Aorta (tissue), 5 donors: ENCODE data around the gene ATP6V0D1. TPM values are rescaled to one million over a fixed set of nuclear protein-coding genes. Genes with fewer than 3 reads are reported as not detected.
A peak's percentile ranks its signal among the peaks of the same experiment; 100 is the strongest.

ENCODE experiments used
- ATAC-seq: fragments of 200-7000 bp; cut with Tn5 transposase; one replicate; pipeline ENCODE4 v1.9.1; 2022; ENCODE audit warnings: moderate library complexity; ENCODE audit not compliant: low FRiP score
- DNase-seq, 2 donors: peaks; one replicate each; pipeline ENCODE4 v3.0.0-alpha.2; 2020
- H3K27ac ChIP-seq, 2 donors: one replicate each; pipeline ENCODE4 v1.5.1; 2013; ENCODE audit warnings: low read length in 2 of 2, mild to moderate bottlenecking in 2 of 2, moderate library complexity in 2 of 2, control low read depth in 1 of 2, inconsistent platforms in 1 of 2, low read depth in 1 of 2
- H3K27me3 ChIP-seq, 2 donors: one replicate each; pipeline ENCODE4 v1.6.1; 2013; ENCODE audit warnings: control low read depth in 1 of 2, low read length in 1 of 2, mild to moderate bottlenecking in 1 of 2, moderate library complexity in 1 of 2; ENCODE audit not compliant: insufficient read depth in 2 of 2, control insufficient read depth in 1 of 2
- H3K36me3 ChIP-seq, 2 donors: one replicate each; pipeline ENCODE4 v1.6.1; 2013; ENCODE audit warnings: control low read depth in 1 of 2, low read length in 1 of 2, mild to moderate bottlenecking in 1 of 2; ENCODE audit not compliant: insufficient read depth in 2 of 2, control insufficient read depth in 1 of 2
- H3K4me1 ChIP-seq, 2 donors: one replicate each; pipeline ENCODE4 v1.6.1; 2013; ENCODE audit warnings: low read length in 2 of 2, control low read depth in 1 of 2, mild to moderate bottlenecking in 1 of 2, moderate library complexity in 1 of 2; ENCODE audit not compliant: insufficient read depth in 2 of 2, control insufficient read depth in 1 of 2
- H3K4me3 ChIP-seq, 2 donors: one replicate each; pipeline ENCODE4 v1.5.1; 2013; ENCODE audit warnings: low read length in 2 of 2, control low read depth in 1 of 2, mild to moderate bottlenecking in 1 of 2
- H3K9me3 ChIP-seq: one replicate; pipeline ENCODE4 v1.6.1; 2013; ENCODE audit warnings: mild to moderate bottlenecking, low read length; ENCODE audit not compliant: control insufficient read depth
- WGBS, 2 donors: extraction: QIAGEN DNeasy Blood & Tissue Kit; methylation state at CpG; one replicate each; pipeline ENCODE4 v1.1.7; 2013; 5-methylcytosine and 5-hydroxymethylcytosine counted together
- intact Hi-C, 2 donors: fragments of 100-400 bp; cut with DNase I; formaldehyde crosslinking; loops; one replicate each; pipeline versions ENCODE4 v1.14.2 to v1.15.0; 2022
- polyA plus RNA-seq, 2 donors: library from polyadenylated mRNA; stranded (reverse); fragments of 200-250 nt; gene quantifications; one replicate each; pipeline ENCODE4 v1.2.3, GENCODE V29; 2013
- total RNA-seq, 2 donors: library from RNA; stranded (reverse); fragmentation: NEBNext Ultra II Directional; extraction: Animal tissue kit (Norgen Biotek cat#: 25700); gene quantifications; one replicate each; pipeline ENCODE4 v1.2.1, GENCODE V29; 2021
- donor health status: healthy with polysubstance abuse.
- donor health status: Bipolar disorder and iron deficiency.
- donor health status: DM: no; HTN: no; CAD: no.
- donor health status: DM: no; HTN: no; CAD: no.
- donor health status: DM: yes; HTN: yes; CAD: no.

The ATP6V0D1 gene
- total and polyA plus RNA-seq, 4 donors, result 52.0 to 88.0 (median 60.3) TPM

DNA sequence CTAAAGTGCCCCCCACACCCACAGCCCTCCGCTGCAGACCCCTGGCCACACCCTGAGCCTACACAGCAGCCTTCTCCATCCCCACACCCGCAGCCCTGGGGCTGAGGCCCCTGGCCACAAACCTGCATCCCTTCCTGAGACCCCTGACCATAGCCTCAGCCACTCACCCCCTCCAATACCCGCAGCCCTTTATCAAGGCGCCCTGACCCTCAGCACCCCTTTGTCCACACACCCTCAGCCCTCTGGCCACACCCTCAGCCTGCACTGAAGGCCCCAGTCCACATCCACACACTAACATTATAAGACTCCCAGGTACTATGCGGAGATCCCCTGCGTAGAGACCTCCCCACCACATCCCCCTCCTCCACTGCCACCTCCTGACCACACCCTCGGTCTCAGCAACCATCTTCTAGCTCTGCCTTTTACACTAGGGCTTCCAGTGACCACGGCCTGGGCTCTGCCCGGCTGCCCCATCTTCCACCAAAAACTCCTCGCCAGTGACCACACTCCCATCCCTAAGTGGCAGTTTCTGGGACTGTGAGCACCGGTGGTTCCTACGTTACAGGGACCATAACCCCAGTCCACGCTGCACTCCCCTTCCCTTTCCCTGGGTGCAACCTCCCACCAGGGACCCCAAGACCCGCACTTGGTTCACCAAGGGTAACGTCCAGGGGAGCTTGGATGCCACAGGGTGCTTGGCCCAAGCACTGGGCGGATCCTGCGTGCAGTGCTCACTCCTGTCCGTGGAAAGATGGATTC lies 88.5 kb downstream of the ATP6V0D1 start:
- no peaks in the 10 kb centered on the region for H3K4me1 ChIP-seq
- DNase-seq, result peak in 1 of 2 donors; percentile 67

DNA sequence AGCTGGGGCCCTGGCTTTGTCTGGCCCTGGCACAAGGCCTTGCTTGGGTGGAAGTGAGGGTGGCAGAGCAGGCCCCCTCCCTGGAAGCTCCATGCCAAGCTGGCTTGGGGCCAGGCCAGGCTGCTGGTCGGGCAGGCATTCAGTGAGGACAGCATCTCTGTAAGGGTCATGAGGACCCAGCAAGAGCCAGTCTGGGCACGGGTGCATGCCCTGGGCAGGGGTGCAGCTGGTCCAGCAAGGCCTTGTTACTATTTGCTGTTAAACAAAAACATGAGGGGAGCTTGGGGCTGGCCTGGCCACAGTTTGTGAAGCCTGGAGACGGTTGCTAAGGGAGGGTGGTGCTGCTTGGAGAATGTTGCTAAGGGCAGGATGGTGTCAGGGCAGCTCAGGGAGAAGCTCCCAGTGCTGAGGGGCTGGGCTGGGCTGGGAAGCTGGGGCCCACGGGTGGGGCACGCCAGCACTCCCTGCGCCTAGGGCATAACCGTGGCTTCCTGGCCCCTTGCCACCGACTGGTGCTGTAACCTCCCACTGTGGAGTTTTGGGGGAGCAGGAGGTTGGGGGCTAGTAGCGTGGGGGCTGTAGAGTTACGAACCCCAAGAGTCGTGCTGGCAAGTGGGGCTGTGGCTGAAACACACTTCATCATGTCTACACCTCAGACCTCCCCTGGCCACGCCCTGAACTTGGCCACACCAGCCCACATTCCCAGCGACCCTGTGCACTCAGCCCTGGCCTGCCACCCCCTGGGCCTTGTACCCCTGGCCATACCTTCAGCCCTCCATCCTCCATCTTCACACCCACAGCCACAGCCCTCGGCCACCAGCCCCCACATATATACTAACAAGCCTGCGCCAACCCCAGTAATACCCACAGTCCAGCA lies 89.3 kb downstream of the ATP6V0D1 start:
- ATAC-seq (no peak), DNase-seq (no peak)
- 74% methylated on average over 12 to 15 of the region's 15 CpGs for WGBS, 2 donors
- H3K4me1 ChIP-seq, result no peaks in the 10 kb centered on the region
- no peaks in the 10 kb centered on the region for H3K36me3 ChIP-seq
- intact Hi-C loops, result no loop called here
- H3K4me3 ChIP-seq, result no peak overlapping the region
- H3K27ac ChIP-seq, result no peak overlapping the region
- no peaks in the 10 kb centered on the region for H3K9me3 ChIP-seq
- no peaks in the 10 kb centered on the region for H3K27me3 ChIP-seq

More for the DNA sequence above, 88.5 kb downstream of the ATP6V0D1 start:
- Histone ChIP-seq H3K27ac (no peak overlapping the region), H3K36me3 (no peaks in the 10 kb centered on the region), H3K27me3 (no peaks in the 10 kb centered on the region), H3K4me3 (no peak overlapping the region), H3K9me3 (no peaks in the 10 kb centered on the region)
- ATAC-seq, result no peak
- 86 to 91% methylated on average over 18 of the region's 18 CpGs for WGBS, 2 donors
- intact Hi-C loops, result no loop called here

DNA sequence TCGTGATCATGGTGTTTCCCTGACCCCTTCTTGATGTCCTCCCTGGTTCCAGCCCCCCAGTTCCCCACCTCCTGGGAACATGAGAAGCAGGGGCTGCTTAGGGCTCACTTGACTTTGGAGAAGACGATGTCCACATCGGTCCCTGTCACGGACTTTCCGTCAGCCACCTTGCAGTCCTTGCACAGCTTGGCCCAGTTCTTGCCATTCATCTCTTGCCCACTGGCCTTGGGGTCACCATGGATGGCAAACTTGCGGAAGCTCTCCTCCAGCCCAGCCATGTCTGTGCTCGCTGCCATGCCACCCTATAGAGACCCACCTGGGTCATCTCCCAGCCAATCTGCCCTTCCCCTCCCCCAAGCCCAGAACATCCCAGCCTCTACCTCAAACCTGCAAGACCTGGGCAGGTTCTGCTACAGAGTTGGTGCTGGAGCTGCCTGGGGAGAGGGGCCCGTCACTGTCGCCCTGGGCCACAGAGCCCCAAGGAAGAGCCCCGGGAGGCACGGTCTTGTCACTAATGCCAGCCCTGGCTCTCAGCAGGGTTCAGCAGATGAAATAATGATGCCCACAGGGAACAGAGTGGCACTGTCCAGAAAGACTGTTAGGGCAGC lies 90.0 kb downstream of the ATP6V0D1 start:
- no peak overlapping the region for H3K4me3 ChIP-seq
- intact Hi-C loops, result no loop called here
- no peak overlapping the region for H3K27ac ChIP-seq

DNA sequence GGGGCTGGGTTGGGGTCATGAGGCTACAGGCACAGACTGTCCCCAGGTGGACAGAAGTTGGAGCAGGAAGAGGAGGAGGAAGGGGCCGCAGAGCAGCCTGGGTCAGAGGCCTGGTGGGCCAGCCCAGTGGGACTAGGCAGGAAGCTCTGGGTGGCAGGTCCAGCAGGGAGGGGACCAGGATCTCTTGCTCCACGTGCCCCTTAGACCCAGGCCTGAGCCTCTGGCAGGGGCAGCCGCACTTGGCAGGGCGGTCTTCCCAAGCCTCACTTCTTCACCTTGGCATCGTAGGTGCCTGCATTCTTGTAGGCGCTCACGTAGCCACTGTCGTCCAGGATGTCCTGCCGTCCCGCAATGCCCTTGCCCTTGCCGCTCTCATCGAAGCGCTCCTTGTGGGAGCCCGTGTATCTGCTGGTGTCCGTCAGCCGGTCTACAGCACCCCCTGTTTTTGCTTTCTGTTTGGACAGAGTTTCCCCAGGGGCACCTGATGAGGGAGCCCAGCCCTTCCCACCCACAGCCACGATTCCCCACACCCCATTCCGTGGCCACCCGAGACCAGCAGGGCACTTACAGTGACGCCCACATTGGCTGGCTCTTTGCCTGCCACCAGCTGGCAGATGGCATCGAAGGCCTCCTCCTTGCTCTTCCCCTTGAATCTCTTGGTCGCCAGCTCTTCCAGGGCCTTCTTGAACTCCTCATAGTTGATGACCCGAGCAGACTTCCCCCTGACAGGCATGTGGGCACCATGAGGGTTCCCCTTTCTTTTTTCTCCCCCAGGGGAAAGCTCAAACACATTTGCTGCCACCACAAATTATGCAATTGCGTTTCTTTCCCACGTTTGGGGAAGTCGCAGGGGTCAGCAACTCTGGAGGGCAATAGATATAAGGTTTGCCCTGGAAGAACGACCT lies 90.8 kb downstream of the ATP6V0D1 start:
- Histone ChIP-seq H3K27me3 (no peaks in the 10 kb centered on the region), H3K4me1 (no peaks in the 10 kb centered on the region), H3K9me3 (no peaks in the 10 kb centered on the region), H3K27ac (no peak overlapping the region), H3K4me3 (no peak overlapping the region), H3K36me3 (no peaks in the 10 kb centered on the region)
- WGBS, 2 donors, result 88 to 92% methylated on average over 27 of the region's 27 CpGs
- ATAC-seq, result no peak
- intact Hi-C loops, result no loop called here
- DNase-seq, result peak in 1 of 2 donors; percentile 85

More for the DNA sequence above, 90.0 kb downstream of the ATP6V0D1 start:
- no peak for ATAC-seq
- WGBS, 2 donors, result 92% methylated on average over 11 of the region's 11 CpGs
- no peaks in the 10 kb centered on the region for H3K4me1 ChIP-seq
- no peaks in the 10 kb centered on the region for H3K36me3 ChIP-seq
- H3K9me3 ChIP-seq, result no peaks in the 10 kb centered on the region
- H3K27me3 ChIP-seq, result no peaks in the 10 kb centered on the region
- DNase-seq, result no peak

DNA sequence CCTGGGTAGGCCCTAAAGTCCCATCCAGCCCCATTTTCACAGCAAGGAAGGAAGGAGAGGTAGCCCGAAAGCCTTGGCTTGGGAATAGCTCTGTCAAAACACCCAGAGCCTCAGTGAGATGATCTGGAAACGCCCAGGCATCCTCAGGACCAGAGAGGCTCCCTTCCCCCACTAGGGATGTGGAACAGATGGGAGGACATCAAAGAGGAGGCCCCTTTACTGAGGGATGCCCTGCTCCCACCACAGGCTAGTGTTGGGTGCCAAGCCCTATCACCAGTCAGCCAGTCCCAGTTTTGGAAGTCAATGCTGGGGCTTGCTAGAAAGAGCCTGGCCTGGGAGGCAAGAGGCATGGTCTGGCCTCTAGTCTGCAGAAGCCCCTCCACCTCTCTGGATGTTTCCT lies 92.4 kb downstream of the ATP6V0D1 start:
- 93 to 96% methylated on average over 2 of the region's 2 CpGs for WGBS, 2 donors
- H3K4me1 ChIP-seq, result no peaks in the 10 kb centered on the region
- intact Hi-C loops, result no loop called here
- H3K36me3 ChIP-seq, result no peaks in the 10 kb centered on the region
- no peak overlapping the region for H3K4me3 ChIP-seq
- no peak for ATAC-seq
- DNase-seq, result peak in 1 of 2 donors; percentile 9
- no peaks in the 10 kb centered on the region for H3K9me3 ChIP-seq
- no peaks in the 10 kb centered on the region for H3K27me3 ChIP-seq
- no peak overlapping the region for H3K27ac ChIP-seq

DNA sequence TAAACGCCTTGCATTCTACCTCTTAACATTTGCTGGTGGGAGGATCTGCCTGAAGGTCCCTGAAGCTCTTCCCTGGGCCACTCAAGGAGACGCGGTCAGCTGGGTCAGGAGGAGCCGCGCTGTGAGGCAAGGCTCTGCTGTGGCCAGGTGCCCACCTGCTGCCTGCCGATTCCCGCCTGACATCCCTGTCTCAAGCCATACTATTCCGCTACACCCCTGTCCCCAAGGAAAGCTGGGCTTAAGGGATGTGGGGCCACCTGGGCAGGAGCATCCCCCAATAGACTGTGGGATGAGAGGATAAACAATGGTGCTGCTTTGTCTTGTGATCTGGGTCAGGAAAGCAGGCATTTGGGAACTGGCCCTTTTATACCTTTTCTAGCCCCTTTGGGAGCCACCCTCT lies 92.8 kb downstream of the ATP6V0D1 start:
- no peaks in the 10 kb centered on the region for H3K4me1 ChIP-seq
- no peak overlapping the region for H3K4me3 ChIP-seq
- DNase-seq (peak in 1 of 2 donors; percentile 45), ATAC-seq (no peak)
- H3K36me3 ChIP-seq, result no peaks in the 10 kb centered on the region
- 94% methylated on average over 8 of the region's 8 CpGs for WGBS, 2 donors
- no peak overlapping the region for H3K27ac ChIP-seq
- H3K27me3 ChIP-seq, result no peaks in the 10 kb centered on the region
- no peaks in the 10 kb centered on the region for H3K9me3 ChIP-seq
- intact Hi-C loops, result no loop called here
